Mesodermal cell (in vitro differentiated cells): ENCODE measurements around the gene MAP1LC3B.
"Not testable (repeated sequence)": the region's sequence is repeated elsewhere in the genome, so short reads cannot be mapped to it uniquely, and the experiment has no call there.

ENCODE experiments used
- H3K27ac ChIP-seq: 2 replicates; pipeline ENCODE4 v1.7.0; 2013; ENCODE audit warnings: mild to moderate bottlenecking, low read depth, low read length, moderate library complexity; ENCODE audit not compliant: severe bottlenecking
- H3K36me3 ChIP-seq: 2 replicates; pipeline ENCODE4 v1.7.1; 2013; ENCODE audit warnings: mild to moderate bottlenecking, low read length, moderate library complexity; ENCODE audit not compliant: control insufficient read depth, insufficient read depth
- H3K4me1 ChIP-seq: one replicate; pipeline ENCODE4 v1.7.1; 2013; ENCODE audit warnings: mild to moderate bottlenecking, low read length; ENCODE audit not compliant: insufficient read depth, control insufficient read depth, poor library complexity, severe bottlenecking
- H3K4me3 ChIP-seq: 2 replicates; pipeline ENCODE4 v1.7.0; 2013; ENCODE audit warnings: low read length, control low read depth, mild to moderate bottlenecking; ENCODE audit not compliant: insufficient read depth, poor library complexity, severe bottlenecking; ENCODE audit errors: extremely low read depth
- H3K9me3 ChIP-seq: 2 replicates; pipeline ENCODE4 v1.7.1; 2013; ENCODE audit warnings: mild to moderate bottlenecking, low read length, moderate library complexity; ENCODE audit not compliant: control insufficient read depth
- WGBS, 2 experiments: methylation state at CpG; one replicate each; pipeline ENCODE4 v1.1.5; 2013; ENCODE audit warnings: missing lambda C conversion rate in 2 of 2; ENCODE audit not compliant: insufficient coverage in 2 of 2; 5-methylcytosine and 5-hydroxymethylcytosine counted together

The MAP1LC3B gene

DNA sequence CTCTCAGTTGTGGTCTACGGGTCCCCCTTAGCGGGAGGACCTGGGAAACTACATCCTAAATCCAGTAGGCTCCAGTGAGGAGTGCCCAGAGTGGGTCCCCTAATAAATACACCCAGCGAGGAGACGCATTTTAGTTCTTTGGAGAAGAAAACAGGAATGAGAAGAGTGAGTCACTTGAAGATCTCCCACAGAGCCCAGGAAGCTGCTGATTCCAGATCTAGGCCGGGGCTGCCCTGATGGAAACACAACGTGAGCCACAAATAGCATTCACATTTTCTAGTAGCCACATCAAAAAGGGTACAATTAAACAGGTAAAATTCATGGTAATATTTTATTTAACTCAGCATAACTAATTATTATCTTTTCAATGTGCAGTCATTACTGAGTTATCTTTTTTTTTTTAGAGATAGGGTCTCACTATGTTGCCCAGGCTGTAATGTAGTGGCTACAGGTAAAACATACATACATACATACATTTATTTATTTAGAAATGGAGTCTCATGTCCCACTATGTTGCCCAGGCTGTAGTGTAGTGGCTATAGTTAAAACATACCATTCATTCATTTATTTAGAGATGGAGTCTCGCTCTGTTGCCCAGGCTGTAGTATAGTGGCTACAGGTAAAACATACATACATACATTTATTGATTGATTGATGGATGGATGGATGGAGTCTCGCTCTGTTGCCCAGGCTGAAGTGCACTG, 30.1 kb upstream of the MAP1LC3B start:
- Histone ChIP-seq H3K4me1 (peaks cover 4% of the 10 kb centered on the region), H3K9me3 (no peaks in the 10 kb centered on the region), H3K36me3 (peaks cover 61% of the 10 kb centered on the region), H3K4me3 (no peak overlapping the region), H3K27ac (no peak overlapping the region)
- WGBS, 2 experiments = 100% methylated on average over 4 of the region's 8 CpGs; no CpG with 5 or more reads in 1 of the 2 experiments

DNA sequence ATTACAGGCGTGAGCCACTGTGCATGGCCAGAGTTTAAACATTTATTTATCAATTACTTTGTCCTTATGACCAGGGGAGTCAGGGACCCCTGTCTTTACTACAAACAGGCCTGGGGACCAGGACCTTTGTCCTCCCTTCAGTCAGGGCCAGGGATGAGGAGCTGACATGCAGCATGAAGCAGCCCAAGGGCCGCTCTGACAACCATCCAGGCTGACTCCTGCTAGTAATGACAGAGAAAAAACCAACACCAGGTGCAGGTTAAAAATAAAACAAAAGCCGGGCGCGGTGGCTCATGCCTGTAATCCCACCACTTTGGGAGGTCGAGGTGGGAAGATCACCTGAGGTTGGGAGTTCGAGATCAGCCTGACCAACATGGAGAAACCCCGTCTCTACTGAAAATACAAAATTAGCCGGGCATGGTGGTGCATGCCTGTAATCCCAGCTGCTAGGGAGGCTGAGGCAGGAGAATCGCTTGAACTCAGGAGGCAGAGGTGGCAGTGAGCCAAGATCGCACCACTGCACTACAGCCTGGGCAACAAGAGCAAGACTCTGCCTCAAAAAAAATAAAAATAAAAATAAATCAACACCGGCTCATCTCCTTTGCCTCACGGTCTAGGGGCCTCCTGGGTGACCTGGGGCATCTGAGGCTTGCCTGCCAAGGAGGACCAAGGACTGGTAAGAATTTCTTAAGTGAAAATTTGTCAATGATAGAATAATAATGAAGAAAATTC, 29.1 kb upstream of the MAP1LC3B start:
- WGBS, 2 experiments = 98 to 99% methylated on average over 9 to 10 of the region's 13 CpGs
- H3K36me3 ChIP-seq = peaks cover 57% of the 10 kb centered on the region
- not testable (repeated sequence) for H3K4me3 ChIP-seq, H3K9me3 ChIP-seq, H3K4me1 ChIP-seq, H3K27ac ChIP-seq

DNA sequence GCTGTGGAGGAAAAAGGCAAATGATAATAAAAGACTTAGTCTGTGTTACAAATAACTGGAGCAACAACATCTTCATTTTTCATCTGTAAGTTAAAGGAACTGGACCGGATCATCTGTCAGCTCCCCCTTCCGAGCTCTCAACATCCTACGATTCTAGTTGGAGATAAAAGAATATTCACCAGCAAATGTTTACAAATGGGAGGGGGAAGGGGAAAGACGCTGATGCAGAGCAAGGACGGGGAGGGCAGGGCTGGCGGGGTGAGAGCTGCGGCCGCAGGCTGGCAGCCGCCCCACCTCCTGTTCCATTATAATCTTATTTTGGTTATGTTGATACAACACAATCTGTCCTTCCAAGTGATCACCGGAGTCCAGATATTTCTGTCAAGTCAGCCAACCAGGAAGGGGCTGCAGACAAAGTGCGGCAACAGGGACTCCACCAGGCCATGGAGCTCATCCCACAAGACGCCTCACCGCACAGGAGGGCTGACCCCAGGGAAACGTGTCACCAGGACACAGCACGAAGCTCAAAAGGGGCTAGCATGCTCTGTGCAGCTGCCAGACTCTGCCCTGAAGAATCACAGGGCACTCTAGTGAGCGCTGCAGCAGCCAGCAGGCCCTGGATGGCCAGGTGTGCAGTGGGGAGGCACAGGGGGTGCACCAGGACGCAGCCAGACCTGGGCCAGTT, 28.2 kb upstream of the MAP1LC3B start:
- no peaks in the 10 kb centered on the region for H3K9me3 ChIP-seq
- no peak overlapping the region for H3K4me3 ChIP-seq
- WGBS, 2 experiments = 93 to 100% methylated on average over 4 to 10 of the region's 17 CpGs
- no peak overlapping the region for H3K27ac ChIP-seq
- peaks cover 4% of the 10 kb centered on the region for H3K4me1 ChIP-seq
- peaks cover 48% of the 10 kb centered on the region for H3K36me3 ChIP-seq

DNA sequence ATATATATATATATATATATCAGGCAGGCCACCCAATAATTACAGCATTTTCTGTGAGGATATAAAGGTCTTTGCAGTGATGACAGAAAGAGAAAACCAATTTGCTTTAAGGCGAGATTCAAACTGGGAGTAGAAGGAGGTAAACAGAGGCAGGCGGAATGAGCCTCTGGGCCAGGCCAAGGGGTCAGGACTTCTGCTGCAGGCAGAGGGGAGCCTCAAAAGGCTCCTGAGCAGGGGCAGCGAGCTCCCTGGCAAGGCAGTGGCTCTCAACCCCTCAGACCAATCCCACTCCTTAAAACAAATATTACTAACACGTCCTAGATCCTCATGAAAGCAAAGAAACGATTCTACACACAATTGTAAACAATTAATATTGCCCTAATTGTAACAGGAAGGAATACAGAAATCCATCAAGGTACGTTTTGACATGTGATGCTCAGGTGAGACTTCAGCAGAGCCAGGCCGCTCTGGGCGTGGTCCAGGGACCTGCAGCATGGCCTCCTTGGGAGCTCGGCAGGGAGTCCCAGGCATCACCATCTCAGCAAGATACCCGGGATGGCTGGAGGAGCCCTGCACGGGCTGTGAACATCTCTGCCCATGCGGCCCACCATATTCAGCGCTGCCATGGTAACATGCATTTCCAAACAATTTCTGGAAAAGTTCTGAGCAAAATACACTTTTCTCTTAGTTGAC, 27.0 kb upstream of the MAP1LC3B start:
- Histone ChIP-seq H3K36me3 (peaks cover 35% of the 10 kb centered on the region), H3K4me3 (no peak overlapping the region), H3K9me3 (no peaks in the 10 kb centered on the region), H3K4me1 (peaks cover 4% of the 10 kb centered on the region), H3K27ac (no peak overlapping the region)
- WGBS, 2 experiments = 87 to 96% methylated on average over 8 to 10 of the region's 13 CpGs

DNA sequence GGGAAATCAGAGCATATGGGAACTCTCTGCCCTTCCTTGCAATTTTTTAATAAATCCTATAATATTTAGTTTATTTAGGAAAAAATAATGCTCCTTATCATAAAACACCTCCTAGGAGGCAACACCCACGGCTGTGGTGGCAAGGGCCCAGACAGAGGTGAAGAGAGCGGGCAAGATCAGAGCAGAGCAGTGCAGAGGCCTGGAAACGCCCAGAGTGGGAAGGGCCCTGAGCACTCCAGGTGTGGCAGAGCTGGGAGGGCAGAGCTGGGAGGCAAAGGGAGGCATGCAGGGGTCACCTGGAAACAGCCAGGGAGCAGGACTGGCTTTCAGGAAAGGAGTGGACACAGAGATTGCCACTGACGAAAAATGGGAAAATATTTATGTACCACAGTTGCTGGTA, 25.8 kb upstream of the MAP1LC3B start:
- Histone ChIP-seq H3K9me3 (no peaks in the 10 kb centered on the region), H3K4me1 (peaks cover 4% of the 10 kb centered on the region), H3K27ac (no peak overlapping the region), H3K4me3 (no peak overlapping the region), H3K36me3 (peaks cover 25% of the 10 kb centered on the region)
- WGBS, 2 experiments = 89 to 94% methylated on average over 3 to 4 of the region's 4 CpGs

- 83% methylated on average over 1 of the region's 1 CpG; no CpG with 5 or more reads in 1 of the 2 experiments for WGBS, 2 experiments
- Histone ChIP-seq H3K4me1 (peaks cover 4% of the 10 kb centered on the region), H3K9me3 (no peaks in the 10 kb centered on the region), H3K27ac (no peak overlapping the region), H3K4me3 (no peak overlapping the region), H3K36me3 (peaks cover 19% of the 10 kb centered on the region)
Observed at GRCh38 chr16:87366930-87367329, 25.2 kb upstream of the MAP1LC3B start.

- H3K4me3 ChIP-seq = no peak overlapping the region
- no peak overlapping the region for H3K27ac ChIP-seq
- 92 to 93% methylated on average over 8 to 9 of the region's 9 CpGs for WGBS, 2 experiments
- H3K36me3 ChIP-seq = peaks cover 17% of the 10 kb centered on the region
- H3K4me1 ChIP-seq = peaks cover 4% of the 10 kb centered on the region
- no peaks in the 10 kb centered on the region for H3K9me3 ChIP-seq
Observed at GRCh38 chr16:87367529-87367928, 24.6 kb upstream of the MAP1LC3B start.

DNA sequence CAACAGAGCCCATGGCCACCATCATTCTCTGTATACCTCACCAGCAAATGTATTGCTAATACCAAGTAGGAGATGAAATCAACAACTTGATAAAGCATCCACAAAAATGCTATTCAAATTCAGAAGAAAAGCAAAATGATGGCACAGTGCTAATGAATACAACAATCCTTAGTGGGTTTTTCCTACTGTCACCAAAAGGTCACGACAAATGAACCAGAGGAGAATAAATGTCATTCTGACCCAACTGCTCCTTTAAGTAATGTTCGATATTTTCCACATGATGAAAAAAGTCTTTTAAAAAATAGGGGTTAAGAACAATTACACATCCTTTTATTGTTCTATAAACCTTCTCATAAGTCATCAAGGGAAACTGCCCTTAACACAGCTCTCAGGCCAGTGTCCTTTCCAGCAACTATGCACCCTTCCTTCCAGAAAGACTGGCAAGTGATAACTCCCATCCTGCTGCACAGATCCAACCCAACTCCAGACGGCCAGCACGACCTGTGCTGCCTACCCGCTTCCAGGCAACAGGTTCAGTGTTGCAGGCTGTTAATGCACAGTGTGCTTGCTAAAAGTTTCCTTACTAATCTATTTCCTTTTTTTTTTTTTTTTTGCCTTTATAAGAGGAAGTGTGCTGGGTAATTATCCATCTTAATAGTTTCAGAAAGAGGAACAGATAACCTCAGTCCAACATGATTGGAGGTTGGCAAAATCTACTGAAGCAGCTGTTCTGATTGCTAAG, 23.9 kb upstream of the MAP1LC3B start:
- 83 to 100% methylated on average over 3 of the region's 5 CpGs for WGBS, 2 experiments
- Histone ChIP-seq H3K27ac (no peak overlapping the region), H3K4me3 (no peak overlapping the region), H3K4me1 (peaks cover 4% of the 10 kb centered on the region), H3K36me3 (peaks cover 17% of the 10 kb centered on the region), H3K9me3 (no peaks in the 10 kb centered on the region)

GRCh38 chr16:87369117-87369765, 22.9 kb upstream of the MAP1LC3B start:
- 85 to 89% methylated on average over 12 to 14 of the region's 14 CpGs for WGBS, 2 experiments
- no peaks in the 10 kb centered on the region for H3K4me1 ChIP-seq
- no peak overlapping the region for H3K27ac ChIP-seq
- no peak overlapping the region for H3K4me3 ChIP-seq
- no peaks in the 10 kb centered on the region for H3K9me3 ChIP-seq
- H3K36me3 ChIP-seq = peaks cover 21% of the 10 kb centered on the region
